SU-DHL-6 (cell line): Measurements from ENCODE around the gene LCAT.

Source experiments
- CTCF ChIP-seq: fragments of 200-600 bp; sonication (generic); IDR thresholded peaks from one replicate; pipeline ENCODE4 v1.5.1; 2017; ENCODE audit warnings: antibody characterized with exemption, mild to moderate bottlenecking, low read length, moderate library complexity; ENCODE audit not compliant: insufficient read depth, poor library complexity, severe bottlenecking
- EZH2phosphoT487 ChIP-seq: fragments of 200-600 bp; sonication (generic), shearing (Covaris generic); conservative IDR thresholded peaks from 2 replicates; pipeline ENCODE4 v1.6.1; 2018; ENCODE audit warnings: mild to moderate bottlenecking, antibody characterized with exemption, low read length, moderate library complexity, mixed read lengths

- TF ChIP-seq EZH2phosphoT487 = no peak
- no peak for TF ChIP-seq CTCF
These were observed 42.2 kb downstream of the LCAT start for GRCh38 chr16:67901734-67902133.
